ENCODE results near the gene MAP3K8.

The MAP3K8 gene

DNA sequence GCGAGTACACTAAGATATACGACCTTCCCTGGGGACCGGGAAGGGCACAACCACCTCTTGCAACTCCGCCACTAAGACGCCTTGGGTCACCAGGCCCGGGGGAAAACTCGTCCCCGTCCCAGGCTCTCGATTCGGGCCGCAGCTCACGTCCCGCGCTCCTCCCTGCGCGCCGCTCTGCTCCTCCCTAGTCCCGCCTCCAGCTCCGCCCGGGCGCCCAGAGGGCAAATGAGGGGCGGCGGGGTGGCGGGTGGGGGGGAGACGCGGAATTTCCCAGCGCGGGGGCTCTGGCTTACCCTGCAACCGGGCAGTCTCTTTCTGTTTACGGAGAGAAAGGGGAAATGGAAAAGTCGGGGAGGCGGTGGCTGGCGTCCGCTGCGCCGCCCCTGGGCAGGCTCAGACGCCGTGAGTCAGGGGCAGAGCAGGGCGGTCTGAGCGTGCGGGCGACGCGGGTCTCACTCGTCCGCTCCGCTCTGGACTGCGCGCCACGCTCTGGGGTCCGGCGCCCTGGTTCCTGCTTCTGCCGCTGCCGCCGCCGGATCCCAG, at the start of gene MAP3K8:
Gene MAP3K8 (plus strand): TSS at position 455 of the 543 bp plus-strand sequence. CDS start 4,755 bp downstream, outside the sequence.
- DNase-seq (ENCODE audit: low read depth): peak; percentile 68

GRCh38 chr10:30384701-30385201, 49.2 kb upstream of the MAP3K8 start:
- DNase-seq (ENCODE audit: low read depth): no peak

DNA sequence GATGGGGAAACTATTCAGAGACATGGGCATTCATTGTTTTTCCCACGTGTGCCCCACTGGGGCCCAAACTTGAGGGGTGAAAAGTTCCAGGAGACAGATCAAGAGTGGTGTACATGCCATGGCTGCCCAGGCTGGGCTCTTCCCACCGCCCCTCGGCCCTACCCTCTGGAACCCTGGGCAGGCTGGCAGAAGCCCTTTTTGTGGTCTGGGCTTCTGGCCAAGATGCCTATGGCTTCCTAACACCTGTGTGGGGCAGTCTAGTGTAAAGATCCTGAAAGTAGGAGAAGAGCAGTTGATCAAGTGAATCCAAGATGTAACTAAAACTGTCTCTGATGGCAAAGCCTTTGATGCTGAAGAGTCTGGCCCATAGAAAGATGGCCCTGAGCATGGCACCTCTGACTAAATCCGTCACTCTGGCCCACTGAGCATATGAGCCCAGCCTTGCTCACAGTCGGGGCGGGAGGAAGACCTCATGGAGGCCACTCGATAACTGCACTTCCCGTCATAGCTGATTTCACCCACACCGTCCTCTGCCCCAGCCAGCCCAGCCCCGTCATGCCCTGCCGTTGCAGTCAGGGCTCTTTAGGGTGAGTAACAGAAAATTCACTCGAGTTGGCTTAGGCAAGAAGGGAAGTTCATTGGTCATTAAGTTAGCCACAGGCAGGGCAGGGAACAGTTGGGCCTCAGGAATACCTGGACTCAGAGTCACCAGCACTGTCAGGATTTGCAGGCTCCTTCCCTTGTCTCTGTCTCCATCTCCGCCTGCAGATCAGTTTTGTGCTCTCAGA, 47.0 kb upstream of the MAP3K8 start:
- no peak for DNase-seq (ENCODE audit: low read depth)

GRCh38 chr10:30387646-30388243, 46.2 kb upstream of the MAP3K8 start:
- no peak for DNase-seq (ENCODE audit: low read depth)

DNA sequence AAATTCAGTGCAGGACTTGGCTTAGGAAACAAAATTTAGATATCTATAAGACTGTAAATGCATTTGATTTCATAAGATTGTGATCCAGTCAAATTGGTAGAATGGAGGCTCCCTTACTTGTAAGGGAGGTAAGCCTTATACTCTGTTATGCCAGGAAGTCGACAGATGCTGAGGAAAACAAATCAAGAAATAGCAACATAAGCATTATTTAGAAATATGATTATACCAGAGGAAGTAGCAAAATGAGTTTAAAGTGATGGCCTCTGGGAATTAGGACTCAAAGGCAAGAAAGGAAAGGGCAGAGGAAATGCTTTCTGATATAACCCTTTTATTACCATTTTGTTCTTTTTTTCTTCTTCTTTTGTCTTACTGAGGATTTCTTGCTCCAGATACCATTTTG, 44.4 kb upstream of the MAP3K8 start:
- DNase-seq (ENCODE audit: low read depth): no peak

DNA sequence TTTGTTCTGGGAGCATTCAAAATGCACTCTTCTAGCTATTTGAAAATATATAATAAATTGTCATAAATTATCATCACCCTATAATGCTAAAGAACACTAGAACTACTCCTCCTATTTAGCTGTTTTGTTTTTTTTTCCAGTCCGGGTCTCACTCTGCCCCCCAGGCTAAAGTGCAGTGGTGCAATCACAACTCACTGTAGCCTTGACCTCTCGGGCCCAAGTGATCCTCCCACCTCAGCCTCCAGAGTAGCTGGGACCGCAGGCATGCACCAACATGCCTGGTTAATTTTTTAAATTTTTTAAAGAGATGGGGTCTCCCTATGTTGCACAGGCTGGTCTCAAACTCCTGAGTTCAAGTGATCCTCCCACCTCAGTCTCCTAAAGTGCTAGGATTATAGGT, 43.8 kb upstream of the MAP3K8 start:
- no peak for DNase-seq (ENCODE audit: low read depth)

DNA sequence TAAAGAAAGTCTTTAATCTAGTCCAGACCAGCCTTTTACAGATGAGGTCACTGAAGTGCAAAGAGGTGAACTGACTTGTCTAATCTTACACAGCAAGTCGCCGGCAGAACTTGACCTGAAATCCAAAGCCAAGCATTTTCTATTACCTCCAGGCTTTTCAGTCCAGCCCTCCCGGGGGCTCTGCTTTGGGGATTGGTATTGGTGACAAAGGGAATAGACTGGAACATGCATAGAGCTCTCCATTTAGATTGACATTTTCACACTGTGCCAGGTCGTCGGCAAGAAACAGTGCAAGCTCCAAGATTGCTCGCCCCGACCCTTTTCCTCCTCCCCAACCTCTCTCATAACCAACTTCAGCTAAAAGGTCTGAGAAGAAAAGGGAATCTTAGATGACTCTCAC, 42.7 kb upstream of the MAP3K8 start:
- DNase-seq (ENCODE audit: low read depth): no peak

DNA sequence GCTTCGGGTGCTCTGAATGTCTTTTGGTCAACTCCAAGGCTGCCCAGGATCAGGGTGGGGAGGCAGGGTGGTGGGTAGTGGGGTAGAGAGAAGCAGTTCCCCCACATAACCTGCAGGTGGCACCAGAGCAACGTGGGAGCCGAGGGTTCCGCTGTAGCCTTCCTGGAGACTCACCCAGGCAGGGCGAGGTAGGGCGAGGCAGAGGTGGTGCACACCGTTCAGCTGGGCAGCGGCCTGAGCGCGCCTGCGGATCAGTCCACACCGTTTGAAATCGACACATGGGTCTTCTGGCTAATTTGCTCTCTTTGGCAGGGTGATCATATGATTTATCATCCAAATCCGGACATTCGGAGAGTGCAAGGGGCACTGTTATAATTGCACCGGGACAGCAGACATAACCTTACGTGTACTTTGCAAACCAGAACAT, 41.4 kb upstream of the MAP3K8 start:
- DNase-seq (ENCODE audit: low read depth): peak; percentile 50

DNA sequence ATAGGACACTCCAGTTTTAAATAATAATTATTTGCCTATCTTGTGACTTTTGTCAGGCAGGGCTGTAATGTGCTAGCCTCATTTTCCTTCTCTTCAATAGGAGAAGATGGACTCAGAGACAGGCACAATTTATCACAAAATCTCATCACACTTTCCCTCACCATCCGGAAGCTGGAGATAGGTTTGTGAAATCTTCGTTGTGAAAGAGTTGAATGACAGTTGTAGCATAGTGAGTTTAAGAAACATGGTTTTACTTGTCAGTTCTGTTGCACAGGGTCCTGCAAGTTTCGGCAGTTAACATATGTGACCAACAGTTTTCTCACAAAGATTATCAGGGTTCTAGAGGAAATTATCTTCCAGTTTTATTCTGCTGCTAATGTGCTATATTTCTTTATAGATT, 37.7 kb upstream of the MAP3K8 start:
- DNase-seq (ENCODE audit: low read depth): no peak

DNA sequence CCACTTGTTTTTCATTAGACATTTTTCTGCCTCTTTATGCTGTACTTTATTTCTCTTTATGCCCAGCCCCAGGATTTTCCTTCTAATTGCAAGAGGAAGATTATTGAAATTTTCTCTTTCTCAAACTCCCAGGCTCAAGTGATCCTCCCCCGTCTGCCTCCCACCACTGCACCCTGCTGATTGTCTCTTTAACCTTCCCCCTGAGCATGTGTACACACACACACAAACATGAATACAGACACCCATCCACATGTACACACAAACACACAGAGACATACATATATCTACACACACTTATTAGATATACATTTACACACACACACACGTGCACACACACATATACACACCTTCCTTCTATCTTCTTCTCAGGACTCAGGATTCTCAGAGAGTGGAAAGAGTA, 37.3 kb upstream of the MAP3K8 start:
- DNase-seq (ENCODE audit: low read depth): no peak

GRCh38 chr10:30398193-30398592, 35.8 kb upstream of the MAP3K8 start:
- DNase-seq (ENCODE audit: low read depth): no peak

GRCh38 chr10:30398788-30399187, 35.2 kb upstream of the MAP3K8 start:
- no peak for DNase-seq (ENCODE audit: low read depth)

- DNase-seq (ENCODE audit: low read depth): no peak
These were observed 30.5 kb upstream of the MAP3K8 start for GRCh38 chr10:30403494-30403893.

DNA sequence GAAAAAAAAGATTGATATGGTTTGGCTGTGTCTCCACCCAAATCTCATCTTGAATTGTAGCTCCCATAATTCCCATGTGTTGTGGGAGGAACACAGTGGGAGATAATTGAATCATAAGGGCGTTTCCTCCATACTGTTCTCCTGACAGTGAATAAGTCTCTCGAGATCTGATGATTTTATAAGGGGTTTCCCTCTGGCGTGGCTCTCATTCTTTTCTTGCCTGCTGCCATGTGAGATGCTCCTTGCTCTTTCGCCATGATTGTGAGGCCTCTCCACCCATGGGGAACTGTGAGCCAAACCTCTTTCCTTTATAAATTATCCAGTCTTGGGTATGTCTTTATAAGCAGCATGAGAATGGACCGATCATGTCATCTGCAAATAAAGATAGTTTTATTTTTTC, 29.4 kb upstream of the MAP3K8 start:
- no peak for DNase-seq (ENCODE audit: low read depth)

DNA sequence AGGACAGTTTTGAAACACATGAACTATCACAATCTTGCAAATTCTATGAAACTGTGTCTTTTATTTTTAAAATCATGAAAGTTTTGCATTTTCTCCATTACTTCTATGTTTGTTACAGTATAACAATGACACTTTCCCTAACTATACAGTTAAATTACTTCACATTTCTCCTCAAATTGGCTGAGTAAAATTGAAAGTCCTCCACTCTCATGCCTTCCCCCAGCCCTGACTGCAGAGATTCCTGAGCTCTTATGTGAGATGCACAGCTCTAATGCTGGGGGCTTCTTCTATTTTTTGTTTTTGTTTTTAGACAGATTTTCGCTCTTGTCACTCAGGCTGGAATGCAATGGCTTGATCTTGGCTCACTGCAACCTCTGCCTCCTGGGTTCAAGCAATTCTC, 22.7 kb upstream of the MAP3K8 start:
- DNase-seq (ENCODE audit: low read depth): no peak

DNA sequence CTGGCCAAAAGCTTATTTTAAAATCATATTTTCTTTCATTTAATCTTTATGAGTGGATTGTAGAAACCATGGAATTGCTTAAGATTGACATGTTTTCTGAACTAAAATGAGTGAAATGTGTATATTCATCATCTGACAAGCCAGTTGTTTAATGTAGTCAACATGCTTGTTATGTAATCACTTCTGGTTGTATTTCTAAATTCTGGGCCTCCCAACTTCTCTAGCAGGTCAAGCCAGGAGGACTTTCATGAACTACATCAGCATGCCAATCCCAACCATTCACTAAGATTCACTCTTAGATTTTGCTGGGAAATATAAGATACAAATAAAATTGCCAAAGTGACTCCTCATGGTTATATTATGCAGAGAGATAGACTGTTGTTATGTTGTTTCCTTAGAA, 21.1 kb upstream of the MAP3K8 start:
- no peak for DNase-seq (ENCODE audit: low read depth)

- no peak for DNase-seq (ENCODE audit: low read depth)
These were observed 19.9 kb upstream of the MAP3K8 start for GRCh38 chr10:30413996-30414576.

- DNase-seq (ENCODE audit: low read depth): no peak
These were observed 18.4 kb upstream of the MAP3K8 start for GRCh38 chr10:30415593-30415992.

GRCh38 chr10:30417301-30417700, 16.7 kb upstream of the MAP3K8 start:
- no peak for DNase-seq (ENCODE audit: low read depth)

GRCh38 chr10:30420266-30420665, 13.7 kb upstream of the MAP3K8 start:
- DNase-seq (ENCODE audit: low read depth): no peak

- DNase-seq (ENCODE audit: low read depth): no peak
These were observed 13.2 kb upstream of the MAP3K8 start for GRCh38 chr10:30420766-30421165.

GRCh38 chr10:30422151-30422695, 11.8 kb upstream of the MAP3K8 start:
- no peak for DNase-seq (ENCODE audit: low read depth)
